WTC11 (cell line): ENCODE data around the gene CHST5.

ENCODE experiments used
- CREM ChIP-seq: sonication (generic); formaldehyde crosslinking; IDR thresholded peaks from 2 replicates; pipeline ENCODE4 v1.8.1; 2022; ENCODE audit warnings: mild to moderate bottlenecking, missing genetic modification reagents, moderate library complexity
- EMX1 ChIP-seq: fragments of 250-450 bp; sonication (Bioruptor Pico); IDR thresholded peaks from 2 replicates; pipeline ENCODE4 v1.8.0; 2021; ENCODE audit warnings: mild to moderate bottlenecking
- GABPB1 ChIP-seq: sonication (generic); formaldehyde crosslinking; IDR thresholded peaks from 2 replicates; pipeline ENCODE4 v1.8.1; 2023; ENCODE audit warnings: mild to moderate bottlenecking, missing genetic modification reagents
- SMAD3 ChIP-seq: sonication (generic); formaldehyde crosslinking; IDR thresholded peaks from 2 replicates; pipeline ENCODE4 v1.8.0; 2022; ENCODE audit warnings: missing genetic modification reagents, mild to moderate bottlenecking, borderline replicate concordance
- ZNF121 ChIP-seq: sonication (generic); formaldehyde crosslinking; IDR thresholded peaks from 2 replicates; pipeline ENCODE4 v1.8.0; 2023; ENCODE audit warnings: missing genetic modification reagents
- TF ChIP-seq, protein P1 (sequence below): fragments of 200-600 bp; IDR thresholded peaks from 2 replicates; pipeline ENCODE4 v1.8.0; 2022; ENCODE audit warnings: antibody characterized with exemption
- TF ChIP-seq, protein P2 (sequence below): sonication (generic); formaldehyde crosslinking; conservative IDR thresholded peaks from 2 replicates; pipeline ENCODE4 v1.8.1; 2022; ENCODE audit warnings: mild to moderate bottlenecking, missing genetic modification reagents
- TF ChIP-seq, protein P3 (sequence below): sonication (generic); formaldehyde crosslinking; IDR thresholded peaks from 2 replicates; pipeline ENCODE4 v1.8.0; 2022; ENCODE audit warnings: mild to moderate bottlenecking, missing genetic modification reagents
- TF ChIP-seq, protein P4 (sequence below): sonication (generic); formaldehyde crosslinking; IDR thresholded peaks from 2 replicates; pipeline ENCODE4 v1.8.0; 2022; ENCODE audit warnings: mild to moderate bottlenecking, missing genetic modification reagents
- TF ChIP-seq, protein P5 (sequence below): sonication (generic); formaldehyde crosslinking; conservative IDR thresholded peaks from 2 replicates; pipeline ENCODE4 v1.8.1; 2023; ENCODE audit warnings: mild to moderate bottlenecking, low read depth, missing genetic modification reagents, moderate library complexity
- TF ChIP-seq, protein P6 (sequence below): sonication (generic); formaldehyde crosslinking; IDR thresholded peaks from 2 replicates; pipeline ENCODE4 v1.8.0; 2023; ENCODE audit warnings: missing genetic modification reagents
- TF ChIP-seq, protein P7 (sequence below): sonication (generic); formaldehyde crosslinking; IDR thresholded peaks from 2 replicates; pipeline ENCODE4 v1.8.1; 2023; ENCODE audit warnings: mild to moderate bottlenecking, missing genetic modification reagents, moderate library complexity
- TF ChIP-seq, protein P8 (sequence below): sonication (generic); formaldehyde crosslinking; IDR thresholded peaks from 2 replicates; pipeline ENCODE4 v1.8.0; 2023; ENCODE audit warnings: missing genetic modification reagents, mild to moderate bottlenecking, borderline replicate concordance

DNA sequence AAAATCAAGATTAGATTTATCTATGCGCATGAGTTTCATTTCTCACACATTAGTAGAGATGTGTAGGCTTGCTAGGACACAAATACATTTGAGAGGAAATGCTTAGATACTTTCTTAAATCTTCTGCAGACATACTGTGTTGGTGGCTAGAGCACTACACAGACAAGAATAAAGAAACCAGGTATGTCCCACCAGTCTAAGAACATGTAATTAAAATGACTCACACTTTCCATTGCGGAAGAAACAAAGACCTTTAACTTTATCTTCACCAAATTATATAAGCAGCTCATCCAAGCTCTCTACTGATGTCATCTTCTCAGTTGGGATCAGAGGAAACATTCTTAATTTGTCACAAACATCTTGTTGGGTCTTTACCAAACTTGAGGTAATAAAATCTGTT, 42.8 kb upstream of the CHST5 start:
- TF ChIP-seq, protein P1, sequence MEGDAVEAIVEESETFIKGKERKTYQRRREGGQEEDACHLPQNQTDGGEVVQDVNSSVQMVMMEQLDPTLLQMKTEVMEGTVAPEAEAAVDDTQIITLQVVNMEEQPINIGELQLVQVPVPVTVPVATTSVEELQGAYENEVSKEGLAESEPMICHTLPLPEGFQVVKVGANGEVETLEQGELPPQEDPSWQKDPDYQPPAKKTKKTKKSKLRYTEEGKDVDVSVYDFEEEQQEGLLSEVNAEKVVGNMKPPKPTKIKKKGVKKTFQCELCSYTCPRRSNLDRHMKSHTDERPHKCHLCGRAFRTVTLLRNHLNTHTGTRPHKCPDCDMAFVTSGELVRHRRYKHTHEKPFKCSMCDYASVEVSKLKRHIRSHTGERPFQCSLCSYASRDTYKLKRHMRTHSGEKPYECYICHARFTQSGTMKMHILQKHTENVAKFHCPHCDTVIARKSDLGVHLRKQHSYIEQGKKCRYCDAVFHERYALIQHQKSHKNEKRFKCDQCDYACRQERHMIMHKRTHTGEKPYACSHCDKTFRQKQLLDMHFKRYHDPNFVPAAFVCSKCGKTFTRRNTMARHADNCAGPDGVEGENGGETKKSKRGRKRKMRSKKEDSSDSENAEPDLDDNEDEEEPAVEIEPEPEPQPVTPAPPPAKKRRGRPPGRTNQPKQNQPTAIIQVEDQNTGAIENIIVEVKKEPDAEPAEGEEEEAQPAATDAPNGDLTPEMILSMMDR = no peak
- TF ChIP-seq, protein P2, sequence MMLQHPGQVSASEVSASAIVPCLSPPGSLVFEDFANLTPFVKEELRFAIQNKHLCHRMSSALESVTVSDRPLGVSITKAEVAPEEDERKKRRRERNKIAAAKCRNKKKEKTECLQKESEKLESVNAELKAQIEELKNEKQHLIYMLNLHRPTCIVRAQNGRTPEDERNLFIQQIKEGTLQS (CRISPR knock-in tag) = no peak
- no peak for TF ChIP-seq SMAD3
- TF ChIP-seq, protein P3, sequence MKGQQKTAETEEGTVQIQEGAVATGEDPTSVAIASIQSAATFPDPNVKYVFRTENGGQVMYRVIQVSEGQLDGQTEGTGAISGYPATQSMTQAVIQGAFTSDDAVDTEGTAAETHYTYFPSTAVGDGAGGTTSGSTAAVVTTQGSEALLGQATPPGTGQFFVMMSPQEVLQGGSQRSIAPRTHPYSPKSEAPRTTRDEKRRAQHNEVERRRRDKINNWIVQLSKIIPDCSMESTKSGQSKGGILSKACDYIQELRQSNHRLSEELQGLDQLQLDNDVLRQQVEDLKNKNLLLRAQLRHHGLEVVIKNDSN (CRISPR knock-in tag) = no peak
- TF ChIP-seq, protein P4, sequence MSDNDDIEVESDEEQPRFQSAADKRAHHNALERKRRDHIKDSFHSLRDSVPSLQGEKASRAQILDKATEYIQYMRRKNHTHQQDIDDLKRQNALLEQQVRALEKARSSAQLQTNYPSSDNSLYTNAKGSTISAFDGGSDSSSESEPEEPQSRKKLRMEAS (CRISPR knock-in tag) = no peak
- TF ChIP-seq, protein P5, sequence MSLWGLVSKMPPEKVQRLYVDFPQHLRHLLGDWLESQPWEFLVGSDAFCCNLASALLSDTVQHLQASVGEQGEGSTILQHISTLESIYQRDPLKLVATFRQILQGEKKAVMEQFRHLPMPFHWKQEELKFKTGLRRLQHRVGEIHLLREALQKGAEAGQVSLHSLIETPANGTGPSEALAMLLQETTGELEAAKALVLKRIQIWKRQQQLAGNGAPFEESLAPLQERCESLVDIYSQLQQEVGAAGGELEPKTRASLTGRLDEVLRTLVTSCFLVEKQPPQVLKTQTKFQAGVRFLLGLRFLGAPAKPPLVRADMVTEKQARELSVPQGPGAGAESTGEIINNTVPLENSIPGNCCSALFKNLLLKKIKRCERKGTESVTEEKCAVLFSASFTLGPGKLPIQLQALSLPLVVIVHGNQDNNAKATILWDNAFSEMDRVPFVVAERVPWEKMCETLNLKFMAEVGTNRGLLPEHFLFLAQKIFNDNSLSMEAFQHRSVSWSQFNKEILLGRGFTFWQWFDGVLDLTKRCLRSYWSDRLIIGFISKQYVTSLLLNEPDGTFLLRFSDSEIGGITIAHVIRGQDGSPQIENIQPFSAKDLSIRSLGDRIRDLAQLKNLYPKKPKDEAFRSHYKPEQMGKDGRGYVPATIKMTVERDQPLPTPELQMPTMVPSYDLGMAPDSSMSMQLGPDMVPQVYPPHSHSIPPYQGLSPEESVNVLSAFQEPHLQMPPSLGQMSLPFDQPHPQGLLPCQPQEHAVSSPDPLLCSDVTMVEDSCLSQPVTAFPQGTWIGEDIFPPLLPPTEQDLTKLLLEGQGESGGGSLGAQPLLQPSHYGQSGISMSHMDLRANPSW (CRISPR knock-in tag) = no peak
- no peak for TF ChIP-seq CREM (CRISPR knock-in tag)
- TF ChIP-seq, protein P6, sequence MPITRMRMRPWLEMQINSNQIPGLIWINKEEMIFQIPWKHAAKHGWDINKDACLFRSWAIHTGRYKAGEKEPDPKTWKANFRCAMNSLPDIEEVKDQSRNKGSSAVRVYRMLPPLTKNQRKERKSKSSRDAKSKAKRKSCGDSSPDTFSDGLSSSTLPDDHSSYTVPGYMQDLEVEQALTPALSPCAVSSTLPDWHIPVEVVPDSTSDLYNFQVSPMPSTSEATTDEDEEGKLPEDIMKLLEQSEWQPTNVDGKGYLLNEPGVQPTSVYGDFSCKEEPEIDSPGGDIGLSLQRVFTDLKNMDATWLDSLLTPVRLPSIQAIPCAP = no peak
- TF ChIP-seq, protein P7, sequence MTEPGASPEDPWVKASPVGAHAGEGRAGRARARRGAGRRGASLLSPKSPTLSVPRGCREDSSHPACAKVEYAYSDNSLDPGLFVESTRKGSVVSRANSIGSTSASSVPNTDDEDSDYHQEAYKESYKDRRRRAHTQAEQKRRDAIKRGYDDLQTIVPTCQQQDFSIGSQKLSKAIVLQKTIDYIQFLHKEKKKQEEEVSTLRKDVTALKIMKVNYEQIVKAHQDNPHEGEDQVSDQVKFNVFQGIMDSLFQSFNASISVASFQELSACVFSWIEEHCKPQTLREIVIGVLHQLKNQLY (CRISPR knock-in tag) = no peak
- TF ChIP-seq ZNF121 = no peak
- TF ChIP-seq GABPB1 (CRISPR knock-in tag) = no peak
- no peak for TF ChIP-seq EMX1 (CRISPR knock-in tag)
- TF ChIP-seq, protein P8, sequence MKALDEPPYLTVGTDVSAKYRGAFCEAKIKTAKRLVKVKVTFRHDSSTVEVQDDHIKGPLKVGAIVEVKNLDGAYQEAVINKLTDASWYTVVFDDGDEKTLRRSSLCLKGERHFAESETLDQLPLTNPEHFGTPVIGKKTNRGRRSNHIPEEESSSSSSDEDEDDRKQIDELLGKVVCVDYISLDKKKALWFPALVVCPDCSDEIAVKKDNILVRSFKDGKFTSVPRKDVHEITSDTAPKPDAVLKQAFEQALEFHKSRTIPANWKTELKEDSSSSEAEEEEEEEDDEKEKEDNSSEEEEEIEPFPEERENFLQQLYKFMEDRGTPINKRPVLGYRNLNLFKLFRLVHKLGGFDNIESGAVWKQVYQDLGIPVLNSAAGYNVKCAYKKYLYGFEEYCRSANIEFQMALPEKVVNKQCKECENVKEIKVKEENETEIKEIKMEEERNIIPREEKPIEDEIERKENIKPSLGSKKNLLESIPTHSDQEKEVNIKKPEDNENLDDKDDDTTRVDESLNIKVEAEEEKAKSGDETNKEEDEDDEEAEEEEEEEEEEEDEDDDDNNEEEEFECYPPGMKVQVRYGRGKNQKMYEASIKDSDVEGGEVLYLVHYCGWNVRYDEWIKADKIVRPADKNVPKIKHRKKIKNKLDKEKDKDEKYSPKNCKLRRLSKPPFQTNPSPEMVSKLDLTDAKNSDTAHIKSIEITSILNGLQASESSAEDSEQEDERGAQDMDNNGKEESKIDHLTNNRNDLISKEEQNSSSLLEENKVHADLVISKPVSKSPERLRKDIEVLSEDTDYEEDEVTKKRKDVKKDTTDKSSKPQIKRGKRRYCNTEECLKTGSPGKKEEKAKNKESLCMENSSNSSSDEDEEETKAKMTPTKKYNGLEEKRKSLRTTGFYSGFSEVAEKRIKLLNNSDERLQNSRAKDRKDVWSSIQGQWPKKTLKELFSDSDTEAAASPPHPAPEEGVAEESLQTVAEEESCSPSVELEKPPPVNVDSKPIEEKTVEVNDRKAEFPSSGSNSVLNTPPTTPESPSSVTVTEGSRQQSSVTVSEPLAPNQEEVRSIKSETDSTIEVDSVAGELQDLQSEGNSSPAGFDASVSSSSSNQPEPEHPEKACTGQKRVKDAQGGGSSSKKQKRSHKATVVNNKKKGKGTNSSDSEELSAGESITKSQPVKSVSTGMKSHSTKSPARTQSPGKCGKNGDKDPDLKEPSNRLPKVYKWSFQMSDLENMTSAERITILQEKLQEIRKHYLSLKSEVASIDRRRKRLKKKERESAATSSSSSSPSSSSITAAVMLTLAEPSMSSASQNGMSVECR (CRISPR knock-in tag) = no peak
